GM08714 (cell line): ENCODE measurements around the gene ZNF853.
"Not testable (repeated sequence)": the region's sequence is repeated elsewhere in the genome, so short reads cannot be mapped to it uniquely, and the experiment has no call there.

Experiments used
- H3K4me3 ChIP-seq: fragments of 200-500 bp; sonication (Bioruptor generic); 2 replicates; pipeline ENCODE4 v1.5.1; 2014; ENCODE audit warnings: mild to moderate bottlenecking, low read length, inconsistent platforms
- ZNF274 ChIP-seq: IDR thresholded peaks from 2 replicates; pipeline ENCODE4 v1.6.1; 2012; ENCODE audit warnings: mild to moderate bottlenecking, low read depth, low read length

The ZNF853 gene

DNA sequence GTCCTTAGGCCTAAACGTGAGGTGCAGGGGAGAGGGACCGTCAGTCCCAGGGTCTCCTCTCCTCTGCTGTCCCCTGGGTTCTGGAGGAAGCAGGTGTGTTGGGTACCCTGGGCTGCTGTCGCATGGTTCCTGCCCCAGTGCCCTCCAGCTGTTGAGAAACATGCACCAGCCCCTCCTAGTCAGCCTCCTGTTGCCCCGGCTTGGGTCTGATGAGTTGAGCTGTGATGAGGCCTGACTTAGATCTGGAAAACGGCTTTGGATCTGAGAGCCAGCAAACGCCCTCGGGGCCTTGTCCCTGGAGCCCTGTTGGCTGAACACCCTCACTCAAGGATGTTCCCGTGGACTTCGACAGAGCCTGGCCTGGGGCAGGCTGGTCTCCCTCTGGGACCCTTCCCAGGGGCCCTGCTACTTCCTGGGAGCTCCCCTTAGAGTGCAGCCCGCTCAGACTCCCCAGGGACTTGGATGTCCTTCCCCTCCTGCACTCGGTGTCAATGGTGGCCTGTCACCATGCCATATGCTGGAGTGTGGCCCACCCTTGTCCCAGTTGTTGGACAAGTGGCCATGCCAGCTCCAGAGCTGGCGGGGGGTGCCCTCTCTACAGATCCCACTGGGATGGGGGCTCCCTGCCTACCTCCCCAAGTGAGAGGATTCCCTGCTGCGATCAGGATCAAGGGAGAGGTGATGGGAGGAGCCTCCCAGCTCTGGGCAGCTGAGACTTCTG is 34.0 kb downstream of the ZNF853 start:
- TF ChIP-seq ZNF274: no peak

DNA sequence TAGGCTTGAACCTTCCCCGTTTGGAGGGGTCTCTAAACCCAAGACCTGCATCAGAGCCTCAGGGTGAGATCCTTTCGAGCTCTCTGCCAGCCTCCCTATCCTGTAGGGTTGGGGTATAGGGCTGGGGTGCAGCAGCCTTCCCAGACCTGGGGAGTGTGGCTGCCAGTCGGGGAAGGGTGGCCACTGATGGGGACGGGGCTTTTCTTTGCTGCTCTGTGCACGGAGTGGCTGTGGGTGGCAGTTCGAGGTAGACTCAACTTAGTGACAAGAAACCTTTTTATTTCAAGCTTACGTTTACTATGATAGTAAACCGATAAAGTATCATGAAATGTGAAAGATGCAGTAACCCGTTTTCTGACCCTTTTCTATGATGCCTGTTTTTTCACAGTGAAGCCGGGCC is 34.7 kb downstream of the ZNF853 start:
- no peak for TF ChIP-seq ZNF274

More for the DNA sequence above, 34.0 kb downstream of the ZNF853 start:
- no peak overlapping the region for H3K4me3 ChIP-seq

DNA sequence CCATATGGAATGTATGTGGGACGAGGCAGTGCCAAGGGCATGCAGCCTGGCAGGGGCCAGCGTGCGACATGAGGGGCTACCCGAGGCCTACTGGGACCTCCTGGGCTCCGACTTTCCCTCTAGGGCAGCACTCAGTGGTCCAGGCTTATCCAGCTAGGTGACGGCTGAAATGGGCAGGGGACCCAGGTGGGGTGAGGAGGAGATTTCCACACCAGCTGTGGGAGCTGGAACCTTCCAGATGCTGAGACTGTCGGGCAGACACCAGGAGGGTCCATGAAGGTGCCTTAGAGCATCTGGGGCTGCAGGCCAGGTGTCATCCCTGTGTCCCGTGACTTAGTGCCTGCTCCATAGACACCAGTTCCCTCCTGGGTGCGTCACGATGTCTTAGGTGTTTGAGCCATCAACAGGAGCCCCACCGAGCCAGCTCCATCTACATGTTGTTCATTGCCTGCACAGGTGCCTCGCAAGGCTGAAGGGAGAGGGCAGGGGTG is 35.2 kb downstream of the ZNF853 start:
- H3K4me3 ChIP-seq: no peak overlapping the region
- no peak for TF ChIP-seq ZNF274

More for the DNA sequence above, 34.7 kb downstream of the ZNF853 start:
- no peak overlapping the region for H3K4me3 ChIP-seq

DNA sequence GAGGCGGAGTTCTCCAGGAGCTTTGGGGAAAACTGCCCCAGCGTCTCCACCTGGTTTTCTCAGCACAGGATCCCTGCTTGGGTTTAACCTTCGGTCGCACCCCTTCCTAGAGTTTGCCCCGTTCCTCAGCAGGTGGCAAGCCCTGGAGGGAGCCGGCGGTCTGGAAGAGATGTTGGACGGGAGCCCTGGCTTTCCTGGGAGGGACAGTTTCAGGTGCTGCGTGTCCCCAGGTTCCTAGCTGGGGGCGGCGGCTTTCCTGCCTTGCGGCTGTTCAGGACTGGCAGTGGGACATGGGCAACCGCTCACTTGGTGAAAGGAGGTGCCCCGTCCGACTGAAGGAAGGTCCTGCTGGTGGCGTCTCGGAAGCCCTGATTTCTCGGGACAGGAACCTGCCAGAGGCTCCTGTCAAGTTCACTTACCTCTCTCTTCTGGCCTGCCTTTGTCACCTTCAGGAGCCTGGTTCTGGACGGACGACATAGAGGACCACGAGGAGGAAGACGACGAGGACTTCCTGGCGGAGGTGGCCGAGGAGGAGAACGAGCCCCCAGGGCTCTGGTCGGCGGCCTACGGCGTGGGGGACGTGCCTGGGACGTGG is 36.5 kb downstream of the ZNF853 start:
- no peak overlapping the region for H3K4me3 ChIP-seq
- TF ChIP-seq ZNF274: no peak

DNA sequence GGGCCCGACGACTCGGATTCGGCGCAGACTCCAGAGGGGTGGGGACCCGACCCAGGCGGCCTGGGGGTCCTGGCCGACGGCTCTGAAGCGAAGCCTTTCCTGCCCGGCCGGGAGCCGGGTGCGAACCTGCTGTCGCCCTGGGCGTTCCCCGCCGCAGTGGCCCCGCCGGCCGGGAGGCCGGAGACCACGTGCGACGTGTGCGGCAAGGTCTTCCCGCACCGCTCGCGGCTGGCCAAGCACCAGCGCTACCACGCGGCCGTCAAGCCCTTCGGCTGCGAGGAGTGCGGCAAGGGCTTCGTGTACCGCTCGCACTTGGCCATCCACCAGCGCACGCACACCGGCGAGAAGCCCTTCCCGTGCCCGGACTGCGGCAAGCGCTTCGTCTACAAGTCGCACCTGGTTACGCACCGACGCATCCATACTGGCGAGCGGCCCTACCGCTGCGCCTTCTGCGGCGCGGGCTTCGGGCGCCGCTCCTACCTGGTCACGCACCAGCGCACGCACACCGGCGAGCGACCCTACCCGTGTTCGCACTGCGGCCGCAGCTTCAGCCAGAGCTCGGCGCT is 37.1 kb downstream of the ZNF853 start:
- TF ChIP-seq ZNF274: no peak
- H3K4me3 ChIP-seq: no peak overlapping the region

DNA sequence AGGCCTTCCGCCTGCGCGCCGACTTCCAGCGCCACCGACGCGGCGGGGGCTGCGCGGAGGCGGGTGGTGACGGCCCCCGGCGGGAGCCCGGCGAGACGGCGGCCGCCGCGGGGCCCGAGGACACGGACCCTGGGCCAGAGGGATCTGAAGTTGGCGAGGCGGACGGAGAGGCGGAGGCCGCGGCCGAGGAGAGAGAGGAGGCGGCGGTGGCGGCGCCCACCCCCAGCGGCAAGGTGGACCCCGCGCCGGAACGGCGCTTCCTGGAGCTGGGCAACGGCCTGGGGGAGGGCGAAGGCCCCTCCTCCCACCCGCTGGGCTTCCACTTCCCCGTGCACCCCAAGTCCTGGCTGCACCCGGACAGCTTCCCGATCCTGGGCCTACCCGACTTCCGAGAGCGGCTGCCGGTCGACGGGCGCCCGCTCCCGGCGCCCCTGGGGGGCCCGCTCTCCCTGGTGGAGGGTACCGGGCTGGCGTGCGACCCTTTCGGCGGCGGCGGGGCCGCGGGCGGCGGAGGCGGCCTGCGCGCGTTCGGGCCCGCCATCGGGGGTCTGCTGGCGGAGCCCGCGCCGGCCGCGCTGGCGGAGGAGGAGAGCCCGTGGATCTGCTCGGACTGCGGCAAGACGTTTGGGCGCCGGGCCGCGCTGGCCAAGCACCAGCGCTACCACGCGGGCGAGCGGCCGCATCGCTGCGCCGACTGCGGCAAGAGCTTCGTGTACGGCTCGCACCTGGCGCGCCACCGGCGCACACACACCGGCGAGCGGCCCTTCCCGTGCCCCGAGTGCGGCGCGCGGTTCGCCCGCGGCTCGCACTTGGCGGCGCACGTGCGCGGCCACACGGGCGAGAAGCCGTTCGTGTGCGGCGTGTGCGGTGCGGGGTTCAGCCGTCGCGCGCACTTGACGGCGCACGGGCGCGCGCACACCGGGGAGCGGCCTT is 37.9 kb downstream of the ZNF853 start:
- no peak for TF ChIP-seq ZNF274
- H3K4me3 ChIP-seq: no peak overlapping the region

DNA sequence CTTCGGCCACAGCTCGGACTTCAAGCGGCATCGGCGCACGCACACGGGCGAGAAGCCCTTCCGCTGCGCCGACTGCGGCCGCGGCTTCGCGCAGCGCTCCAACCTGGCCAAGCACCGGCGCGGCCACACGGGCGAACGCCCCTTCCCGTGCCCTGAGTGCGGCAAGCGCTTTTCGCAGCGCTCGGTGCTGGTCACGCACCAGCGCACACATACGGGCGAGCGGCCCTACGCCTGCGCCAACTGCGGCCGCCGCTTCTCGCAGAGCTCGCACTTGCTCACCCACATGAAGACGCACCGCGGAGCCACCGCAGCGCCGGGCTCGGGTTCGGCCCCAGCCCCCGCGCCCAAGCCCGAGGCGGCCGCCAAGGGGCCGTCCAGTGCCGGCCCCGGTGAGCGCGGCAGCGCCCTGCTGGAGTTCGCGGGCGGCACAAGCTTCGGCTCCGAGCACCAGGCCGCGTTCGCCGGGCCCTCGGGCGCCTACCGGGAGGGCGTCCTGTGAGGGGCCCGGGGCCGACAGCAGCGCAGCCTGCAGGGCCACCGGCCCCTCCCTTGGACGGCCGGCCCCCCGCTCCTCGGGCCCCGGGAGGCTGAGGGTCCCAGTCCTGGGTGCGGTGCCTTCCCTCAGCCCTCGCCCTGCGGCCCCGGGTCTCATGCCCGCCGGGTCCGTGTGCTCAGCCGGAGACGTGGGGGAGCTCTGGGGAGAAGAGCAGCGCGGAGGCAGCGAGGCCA is 38.9 kb downstream of the ZNF853 start:
- no peak overlapping the region for H3K4me3 ChIP-seq
- TF ChIP-seq ZNF274: no peak

DNA sequence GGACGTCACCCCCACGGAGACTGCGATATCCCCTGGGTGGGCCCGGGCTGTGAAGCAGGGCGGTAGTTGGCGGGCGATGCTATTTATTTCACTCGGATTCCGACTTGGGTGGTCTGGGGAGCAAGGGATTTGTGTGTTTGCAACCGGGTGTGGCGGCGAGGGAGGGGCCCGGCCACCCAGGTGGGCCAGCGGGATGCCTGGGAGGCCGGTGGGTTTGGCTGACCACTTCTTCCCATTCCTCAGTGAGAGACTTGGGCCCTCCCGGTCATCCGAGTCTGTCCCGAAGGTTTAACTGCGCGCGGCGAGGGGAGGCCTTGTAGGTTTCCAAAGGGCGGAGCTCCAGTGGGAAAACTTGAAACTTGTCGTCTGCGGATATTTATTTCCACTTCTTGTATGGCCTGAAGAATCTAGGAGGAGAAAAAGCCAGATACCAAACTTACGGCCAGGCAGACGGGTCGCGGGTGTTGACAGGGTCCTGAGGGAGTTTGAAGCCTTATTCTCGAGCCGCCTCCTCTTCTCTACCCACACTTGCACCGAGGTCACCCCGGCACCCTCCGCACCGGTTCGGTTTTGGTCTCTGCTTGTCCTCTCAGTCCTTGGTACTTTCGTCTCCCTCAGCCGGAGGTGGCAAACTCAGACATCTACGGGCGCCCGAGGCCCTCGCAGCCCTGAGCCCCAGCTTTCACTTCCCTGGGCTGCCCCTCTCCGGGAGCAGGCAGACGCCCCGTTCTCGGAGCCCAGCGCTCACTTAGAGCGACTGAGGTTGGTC is 39.6 kb downstream of the ZNF853 start:
- TF ChIP-seq ZNF274: no peak

DNA sequence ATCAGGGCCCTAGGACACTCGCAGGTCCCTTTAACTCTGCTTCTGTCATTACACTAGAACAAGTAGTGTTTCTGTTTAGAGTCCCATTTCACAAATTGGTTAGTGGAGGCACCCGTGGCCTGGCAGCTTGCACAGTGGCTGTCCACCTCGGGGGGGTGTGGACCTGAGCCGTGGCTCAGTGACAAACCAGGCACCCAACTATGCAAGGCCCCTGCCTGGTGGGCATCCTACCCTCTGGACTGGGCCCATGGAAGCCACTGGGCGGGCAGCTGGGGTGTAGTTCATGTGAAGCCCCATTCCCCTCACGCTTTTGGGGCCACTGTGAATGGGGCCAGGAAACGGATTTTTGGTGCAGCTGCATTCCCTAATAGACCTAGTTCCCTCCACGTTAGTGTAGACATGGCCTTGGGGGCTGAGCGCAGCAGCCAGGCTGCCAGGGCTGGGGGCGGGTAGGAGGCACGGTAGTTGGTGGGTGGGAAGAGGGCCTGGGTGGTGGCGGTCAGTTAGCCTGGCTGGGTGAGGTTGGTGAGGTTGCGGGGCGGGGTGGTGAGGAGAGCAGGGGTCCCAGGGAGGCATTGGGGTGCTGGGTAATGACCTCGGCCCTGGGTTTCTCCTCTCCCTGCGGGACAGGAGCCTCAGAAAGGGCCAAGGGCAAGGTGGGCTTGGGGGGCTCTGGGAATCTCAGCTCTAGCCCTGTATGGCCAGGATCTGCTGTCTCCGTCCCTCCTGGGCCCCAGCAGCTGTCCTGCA is 40.4 kb downstream of the ZNF853 start:
- TF ChIP-seq ZNF274: no peak
- H3K4me3 ChIP-seq: no peak overlapping the region

More for the DNA sequence above, 39.6 kb downstream of the ZNF853 start:
- H3K4me3 ChIP-seq: no peak overlapping the region

DNA sequence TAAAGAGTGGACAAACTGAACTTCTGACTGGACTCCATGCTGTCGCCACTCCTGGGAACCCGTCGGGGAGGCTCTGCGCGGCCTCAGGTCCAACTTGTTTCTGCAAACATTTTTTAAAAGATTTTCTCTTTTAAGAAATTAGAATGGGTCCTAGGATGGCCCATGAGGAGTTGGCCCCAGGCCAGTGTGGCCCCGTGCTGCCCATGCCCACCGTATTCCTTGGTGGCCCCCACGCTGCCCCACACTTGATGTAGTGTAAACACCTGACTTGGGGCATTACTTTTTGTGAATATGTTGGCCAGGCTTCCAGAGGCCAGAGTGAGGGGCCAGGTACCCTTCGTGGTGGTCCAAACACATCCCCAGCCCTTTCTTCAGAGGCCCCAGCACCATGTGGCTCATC is 41.0 kb downstream of the ZNF853 start:
- no peak for TF ChIP-seq ZNF274
- H3K4me3 ChIP-seq: no peak overlapping the region

DNA sequence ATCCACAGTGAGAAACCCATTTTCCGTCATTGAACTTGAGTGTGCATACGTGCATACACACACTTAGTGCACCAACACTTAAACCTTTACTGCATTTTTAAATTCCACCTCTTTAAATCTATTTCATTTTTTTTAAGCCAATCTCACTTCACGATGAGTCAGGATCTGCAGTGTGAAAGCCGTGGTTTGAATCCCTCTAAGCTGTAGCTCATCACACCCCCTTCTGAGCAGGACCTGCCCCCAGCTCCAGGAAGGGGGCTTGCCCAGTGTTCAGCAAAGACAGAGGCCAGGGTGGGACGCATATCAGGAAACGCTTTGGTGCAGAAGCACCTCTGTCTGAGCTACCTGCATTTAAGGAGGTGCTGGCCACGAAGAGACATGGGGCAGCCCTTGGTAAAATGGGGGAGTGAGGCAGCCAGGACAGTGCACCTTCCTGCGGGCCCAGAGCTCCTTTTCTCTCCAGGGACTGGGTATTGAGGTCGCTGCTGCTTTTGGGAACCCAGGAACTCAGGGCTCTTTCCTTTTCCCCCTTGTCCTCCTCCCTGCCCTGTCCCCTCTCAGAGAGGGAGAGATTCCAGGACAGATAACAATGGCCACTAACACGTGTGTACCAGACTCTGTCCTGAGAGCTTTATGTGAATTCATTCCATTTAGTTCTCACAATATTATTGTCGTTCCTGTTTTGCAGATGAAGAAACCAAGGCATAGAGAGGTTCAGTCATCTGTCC is 43.4 kb downstream of the ZNF853 start:
- no peak overlapping the region for H3K4me3 ChIP-seq
- no peak for TF ChIP-seq ZNF274

DNA sequence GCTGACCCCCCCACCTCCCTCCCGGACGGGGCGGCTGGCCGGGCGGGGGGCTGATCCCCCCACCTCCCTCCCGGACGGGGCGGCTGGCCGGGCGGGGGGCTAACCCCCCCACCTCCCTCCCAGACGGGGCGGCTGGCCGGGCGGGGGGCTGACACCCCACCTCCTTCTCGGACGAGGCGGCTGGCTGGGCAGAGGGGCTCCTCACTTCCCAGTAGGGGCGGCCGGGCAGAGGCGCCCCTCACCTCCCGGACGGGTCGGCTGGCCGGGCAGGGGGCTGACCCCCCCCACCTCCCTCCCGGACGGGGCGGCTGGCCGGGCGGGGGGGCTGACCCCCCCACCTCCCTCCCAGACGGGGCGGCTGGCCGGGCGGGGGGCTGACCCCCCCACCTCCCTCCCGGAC is 55.4 kb downstream of the ZNF853 start:
- H3K4me3 ChIP-seq: not testable (repeated sequence)
